ENCODE results near the gene CLEC14A. TPM values are rescaled to one million over a fixed set of nuclear protein-coding genes. Genes with fewer than 3 reads are reported as not detected.
A peak's percentile ranks its signal among the peaks of the same experiment; 100 is the strongest.

Gene CLEC14A
- total and polyA plus RNA-seq, 11 donors = 20.6 to 61.7 (median 31.3) TPM

GRCh38 chr14:38297681-38298080 lies 41.8 kb upstream of the CLEC14A start:
- intact Hi-C loops (cut with DNase I) = loop anchor here in 1 of 10 donors (5.0 kb wide), 1 partner anchor 40 kb away; the partner anchor contains the start of gene CLEC14A
- no peak overlapping the region for H3K27ac ChIP-seq
- peaks cover 0 to 5% (median 0%) of the 10 kb centered on the region in 12 donors for H3K9me3 ChIP-seq
- no peaks in the 10 kb centered on the region for H3K36me3 ChIP-seq
- H3K4me1 ChIP-seq = no peaks in the 10 kb centered on the region
- no peaks in the 10 kb centered on the region for H3K27me3 ChIP-seq
- TF ChIP-seq POLR2A (IDR thresholded peaks at IDR 0.05) = no peak
- no peak for TF ChIP-seq CTCF (IDR thresholded peaks at IDR 0.05)
- DNase-seq = no peak
- 50 to 64% (median 54%) methylated on average over 1 of the region's 1 CpG for WGBS, 4 donors
- H3K4me3 ChIP-seq = no peak overlapping the region
- ATAC-seq = no peak

GRCh38 chr14:38291681-38292467 lies 36.0 kb upstream of the CLEC14A start:
- Histone ChIP-seq H3K27ac (peak overlapping the region in 9 of 12 donors; percentile 1 to 66 (median 43)), H3K4me3 (no peak overlapping the region), H3K4me1 (peaks cover 0 to 25% (median 5%) of the 10 kb centered on the region in 12 donors), H3K9me3 (peaks cover 0 to 10% (median 0%) of the 10 kb centered on the region in 12 donors), H3K27me3 (no peaks in the 10 kb centered on the region), H3K36me3 (no peaks in the 10 kb centered on the region)
- DNase-seq (no peak), ATAC-seq (no peak)
- intact Hi-C loops (cut with DNase I) = loop anchor here in 1 of 10 donors (5.0 kb wide), 1 partner anchor 35 kb away; the partner anchor contains the start of gene CLEC14A
- TF ChIP-seq CTCF (IDR thresholded peaks at IDR 0.05) = no peak
- TF ChIP-seq POLR2A (IDR thresholded peaks at IDR 0.05) = no peak

GRCh38 chr14:38290601-38291188 lies 34.8 kb upstream of the CLEC14A start:
- no peak overlapping the region for H3K4me3 ChIP-seq
- intact Hi-C loops (cut with DNase I) = loop anchor here in 1 of 10 donors (5.0 kb wide), 1 partner anchor 33 kb away; the partner anchor contains the start of gene CLEC14A
- DNase-seq = peak in 1 of 5 donors; percentile 9
- H3K9me3 ChIP-seq = peaks cover 0 to 10% (median 0%) of the 10 kb centered on the region in 12 donors
- H3K27ac ChIP-seq = peak overlapping the region; percentile 12 to 67 (median 44)
- no peak for TF ChIP-seq POLR2A (IDR thresholded peaks at IDR 0.05)
- no peak for TF ChIP-seq CTCF (IDR thresholded peaks at IDR 0.05)
- no peaks in the 10 kb centered on the region for H3K27me3 ChIP-seq
- peak; percentile 75 to 95 (median 84) for ATAC-seq
- peaks cover 0 to 25% (median 5%) of the 10 kb centered on the region in 12 donors for H3K4me1 ChIP-seq
- WGBS, 4 donors = 23 to 38% (median 34%) methylated on average over 5 of the region's 5 CpGs
- no peaks in the 10 kb centered on the region for H3K36me3 ChIP-seq

- Histone ChIP-seq H3K27ac (no peak overlapping the region), H3K9me3 (peaks cover 0 to 10% (median 0%) of the 10 kb centered on the region in 12 donors), H3K4me1 (peaks cover 0 to 15% (median 5%) of the 10 kb centered on the region in 12 donors), H3K27me3 (no peaks in the 10 kb centered on the region), H3K4me3 (no peak overlapping the region), H3K36me3 (no peaks in the 10 kb centered on the region)
- ATAC-seq = no peak
- DNase-seq = no peak
- TF ChIP-seq CTCF (IDR thresholded peaks at IDR 0.05) (no peak), POLR2A (IDR thresholded peaks at IDR 0.05) (no peak)
- intact Hi-C loops (cut with DNase I) = no loop called here
Observed at GRCh38 chr14:38286452-38286851, 30.6 kb upstream of the CLEC14A start.

All from heart left ventricle (tissue), 16 donors.